Heart left ventricle (tissue), 13 donors: ENCODE measurements around the gene UBE2F.

Experiments used
- CTCF ChIP-seq, 12 donors: fragments of 200-600 bp; sonication (generic) in 4 of 12; IDR thresholded peaks; one replicate each; pipeline versions ENCODE4 v1.5.0 to v1.8.0; 2018 to 2022; ENCODE audit warnings: antibody characterized with exemption in 12 of 12, mild to moderate bottlenecking in 5 of 12
- POLR2A ChIP-seq, 2 donors: fragments of 450-650 bp; IDR thresholded peaks; one replicate each; pipeline ENCODE4 v1.6.1; 2017; ENCODE audit warnings: antibody characterized with exemption in 2 of 2, mild to moderate bottlenecking in 2 of 2, moderate library complexity in 2 of 2
- donor health status: ischemic (EF 13 %, LVEDD 7.1; RV severe dilation, severe dysfunction).
- donor health status: DM: no; HTN: yes; CAD: no.
- donor health status: DM: no; HTN: no; CAD: no.
- donor health status: ischemic (EF 25% LVEDD 6.9; RV normal size, moderate dysfunction).
- donor health status: ischemic (EF 25% LVEDD 5.7; RV mildly dilated, moderate dysfunction).
- donor health status: ischemic (EF 35%, LVEDD 5.7; RV mildly dilated, moderate dysfunction).
- donor health status: nonischemic (EF 11% LVEDD 7.7; RV severe dilation, severe dysfunction).
- donor health status: DM: yes; HTN: yes; CAD: no.
- donor health status: PGD.
- donor health status: ischemic (EF 29% LVEDD 5.4; RV normal size, mild dysfunction).
- donor health status: nonischemic (EF 23%, LVEDD 6.1; RV moderate dilation, normal function).

- TF ChIP-seq CTCF (IDR thresholded peaks at IDR 0.05): no peak
- TF ChIP-seq POLR2A (IDR thresholded peaks at IDR 0.05): no peak
These were observed 77.0 kb downstream of the UBE2F start for GRCh38 chr2:238043851-238044250.
